Heart right ventricle (tissue), 16 donors: ENCODE results near the gene TRAK1. TPM values are rescaled to one million over a fixed set of nuclear protein-coding genes. Genes with fewer than 3 reads are reported as not detected.

Experiments used
- ATAC-seq, 8 donors: fragments of 200-7000 bp; cut with Tn5 transposase; one replicate each; pipeline ENCODE4 v1.9.1; 2020; ENCODE audit warnings: mild to moderate bottlenecking in 8 of 8, moderate library complexity in 8 of 8, moderate number of reproducible peaks in 1 of 8
- DNase-seq, 2 donors: peaks; one replicate each; pipeline ENCODE4 v3.0.0-alpha.2; 2020
- H3K27ac ChIP-seq, 10 donors: fragments of 200-600 bp; sonication (generic) in 2 of 10; one replicate each; pipeline versions ENCODE4 v1.5.0 to v1.8.0; 2020 to 2022; ENCODE audit warnings: mild to moderate bottlenecking in 3 of 10
- H3K27me3 ChIP-seq, 7 donors: fragments of 200-600 bp; one replicate each; pipeline ENCODE4 v1.8.0; 2021 to 2022; ENCODE audit warnings: mild to moderate bottlenecking in 2 of 7
- H3K36me3 ChIP-seq, 9 donors: fragments of 200-600 bp; sonication (generic) in 1 of 9; one replicate each; pipeline versions ENCODE4 v1.5.0 to v1.8.0; 2020 to 2022; ENCODE audit warnings: mild to moderate bottlenecking in 2 of 9
- H3K4me1 ChIP-seq, 9 donors: fragments of 200-600 bp; sonication (generic) in 1 of 9; one replicate each; pipeline versions ENCODE4 v1.5.0 to v1.8.0; 2020 to 2022; ENCODE audit warnings: mild to moderate bottlenecking in 4 of 9
- H3K4me3 ChIP-seq, 10 donors: fragments of 200-600 bp; sonication (generic) in 2 of 10; one replicate each; pipeline versions ENCODE4 v1.5.0 to v1.8.0; 2020 to 2022; ENCODE audit warnings: mild to moderate bottlenecking in 7 of 10, moderate library complexity in 2 of 10
- H3K9me3 ChIP-seq, 11 donors: fragments of 200-600 bp in 10 of 11; sonication (generic) in 2 of 11; one replicate each; pipeline versions ENCODE4 v1.5.0 to v1.8.0; 2013 to 2022; ENCODE audit warnings: mild to moderate bottlenecking in 2 of 11, control low read depth in 1 of 11, moderate library complexity in 1 of 11
- whole genome bisulfite sequencing, 2 donors: extraction: QIAGEN DNeasy Blood & Tissue Kit; methylation state at CpG; one replicate each; pipeline ENCODE4 v1.1.7; 2013; ENCODE audit warnings: inconsistent platforms in 1 of 2; 5-methylcytosine and 5-hydroxymethylcytosine counted together
- intact Hi-C, 10 donors: fragments of 100-400 bp; cut with DNase I; formaldehyde crosslinking; loops; one replicate each; pipeline versions ENCODE4 v1.11.1 to v1.14.2; 2022
- polyA plus RNA-seq, 2 donors: library from polyadenylated mRNA; stranded (reverse); fragments of 200-250 nt; gene quantifications; one replicate each; pipeline ENCODE4 v1.2.3, GENCODE V29; 2013
- total RNA-seq, 10 donors: library from RNA; stranded (reverse); fragmentation: NEBNext Ultra II Directional in 3 of 10; extraction: Animal tissue kit (Norgen Biotek cat#: 25700) in 3 of 10; gene quantifications; one replicate each; pipeline versions ENCODE4 v1.2.1 to v1.2.4, GENCODE V29; 2021 to 2023
- TF ChIP-seq, protein P1 (sequence below), 9 donors: fragments of 200-600 bp; sonication (generic) in 2 of 9; IDR thresholded peaks; one replicate each; pipeline versions ENCODE4 v1.5.0 to v1.8.0; 2021 to 2022; ENCODE audit warnings: antibody characterized with exemption in 9 of 9, mild to moderate bottlenecking in 5 of 9, moderate library complexity in 1 of 9
- donor health status: Arrhythmogenic right ventricular cardiomyopathy.
- donor health status: ischemic (EF 13 %, LVEDD 7.1; RV severe dilation, severe dysfunction).
- donor health status: healthy with polysubstance abuse.
- donor health status: DM: no; HTN: yes; CAD: no.
- donor health status: DM: no; HTN: no; CAD: no.
- donor health status: ischemic (EF 25% LVEDD 6.9; RV normal size, moderate dysfunction).
- donor health status: ischemic (EF 25% LVEDD 5.7; RV mildly dilated, moderate dysfunction).
- donor health status: healthy.
- donor health status: DM: yes; HTN: yes; CAD: no.
- donor health status: Ischemic cardiomyopathy.
- donor health status: ischemic (EF 35%, LVEDD 5.7; RV mildly dilated, moderate dysfunction).
- donor health status: nonischemic (EF 11% LVEDD 7.7; RV severe dilation, severe dysfunction).
- donor health status: DM: yes; HTN: yes; CAD: no.
- donor health status: PGD.
- donor health status: ischemic (EF 29% LVEDD 5.4; RV normal size, mild dysfunction).
- donor health status: nonischemic (EF 23%, LVEDD 6.1; RV moderate dilation, normal function).

Gene TRAK1
- total and polyA plus RNA-seq, 12 donors = 35.5 to 423 (median 303) TPM

- WGBS, 2 donors = 63 to 66% methylated on average over 5 of the region's 5 CpGs
- no peak for ATAC-seq
- H3K9me3 ChIP-seq = no peaks in the 10 kb centered on the region
- H3K27ac ChIP-seq = no peak overlapping the region
- DNase-seq = no peak
- intact Hi-C loops = no loop called here
- TF ChIP-seq, protein P1, sequence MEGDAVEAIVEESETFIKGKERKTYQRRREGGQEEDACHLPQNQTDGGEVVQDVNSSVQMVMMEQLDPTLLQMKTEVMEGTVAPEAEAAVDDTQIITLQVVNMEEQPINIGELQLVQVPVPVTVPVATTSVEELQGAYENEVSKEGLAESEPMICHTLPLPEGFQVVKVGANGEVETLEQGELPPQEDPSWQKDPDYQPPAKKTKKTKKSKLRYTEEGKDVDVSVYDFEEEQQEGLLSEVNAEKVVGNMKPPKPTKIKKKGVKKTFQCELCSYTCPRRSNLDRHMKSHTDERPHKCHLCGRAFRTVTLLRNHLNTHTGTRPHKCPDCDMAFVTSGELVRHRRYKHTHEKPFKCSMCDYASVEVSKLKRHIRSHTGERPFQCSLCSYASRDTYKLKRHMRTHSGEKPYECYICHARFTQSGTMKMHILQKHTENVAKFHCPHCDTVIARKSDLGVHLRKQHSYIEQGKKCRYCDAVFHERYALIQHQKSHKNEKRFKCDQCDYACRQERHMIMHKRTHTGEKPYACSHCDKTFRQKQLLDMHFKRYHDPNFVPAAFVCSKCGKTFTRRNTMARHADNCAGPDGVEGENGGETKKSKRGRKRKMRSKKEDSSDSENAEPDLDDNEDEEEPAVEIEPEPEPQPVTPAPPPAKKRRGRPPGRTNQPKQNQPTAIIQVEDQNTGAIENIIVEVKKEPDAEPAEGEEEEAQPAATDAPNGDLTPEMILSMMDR (IDR thresholded peaks at IDR 0.05) = no peak
- H3K4me3 ChIP-seq = no peak overlapping the region
- H3K27me3 ChIP-seq = no peaks in the 10 kb centered on the region
- H3K36me3 ChIP-seq = no peaks in the 10 kb centered on the region
- peaks cover 0 to 69% (median 40%) of the 10 kb centered on the region in 9 donors for H3K4me1 ChIP-seq
Observed at GRCh38 chr3:42148086-42148848, 57.1 kb downstream of the TRAK1 start.

GRCh38 chr3:42148982-42149432, 57.9 kb downstream of the TRAK1 start:
- TF ChIP-seq, protein P1 (IDR thresholded peaks at IDR 0.05) = no peak
- Histone ChIP-seq H3K27me3 (no peaks in the 10 kb centered on the region), H3K4me1 (peaks cover 0 to 69% (median 39%) of the 10 kb centered on the region in 9 donors), H3K27ac (no peak overlapping the region), H3K36me3 (no peaks in the 10 kb centered on the region), H3K4me3 (no peak overlapping the region), H3K9me3 (no peaks in the 10 kb centered on the region)
- peak; percentile 67 to 74 for DNase-seq
- 23 to 26% methylated on average over 11 of the region's 11 CpGs for WGBS, 2 donors
- intact Hi-C loops = no loop called here
- peak; percentile 92 to 98 (median 95) for ATAC-seq

DNA sequence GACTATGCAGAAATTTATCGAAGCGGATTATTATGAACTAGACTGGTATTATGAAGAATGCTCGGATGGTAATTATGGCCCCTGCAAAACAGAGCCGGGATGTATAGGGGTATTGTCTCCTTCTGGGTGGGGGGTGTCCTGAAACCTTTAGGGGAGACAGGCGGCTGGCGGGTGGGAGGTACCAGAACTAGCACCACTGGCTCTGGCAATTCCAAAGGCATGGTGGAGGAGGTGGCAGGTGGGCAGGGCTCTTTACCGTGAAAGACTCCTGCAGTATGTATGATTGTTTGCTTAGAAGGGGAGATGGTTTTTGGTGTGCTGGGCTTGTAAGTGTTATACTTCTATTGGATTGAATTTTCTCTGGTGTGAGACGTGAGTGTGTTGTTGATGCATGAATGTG, 58.4 kb downstream of the TRAK1 start:
- no peak for DNase-seq
- Histone ChIP-seq H3K4me1 (peaks cover 0 to 70% (median 40%) of the 10 kb centered on the region in 9 donors), H3K27ac (no peak overlapping the region), H3K27me3 (no peaks in the 10 kb centered on the region), H3K9me3 (no peaks in the 10 kb centered on the region), H3K4me3 (no peak overlapping the region), H3K36me3 (no peaks in the 10 kb centered on the region)
- ATAC-seq = peak in 1 of 8 donors; percentile 21
- 87 to 90% methylated on average over 8 of the region's 8 CpGs for WGBS, 2 donors
- TF ChIP-seq, protein P1 (IDR thresholded peaks at IDR 0.05) = no peak
- intact Hi-C loops = no loop called here

GRCh38 chr3:42149975-42150374, 58.8 kb downstream of the TRAK1 start:
- H3K27me3 ChIP-seq = no peaks in the 10 kb centered on the region
- intact Hi-C loops = loop anchor here in 1 of 10 donors (5.0 kb wide), 1 partner anchor 37 kb away; no protein-coding TSS in a partner anchor
- H3K9me3 ChIP-seq = no peaks in the 10 kb centered on the region
- no peak overlapping the region for H3K27ac ChIP-seq
- no peaks in the 10 kb centered on the region for H3K36me3 ChIP-seq
- H3K4me1 ChIP-seq = peaks cover 0 to 75% (median 40%) of the 10 kb centered on the region in 9 donors
- no peak for DNase-seq
- TF ChIP-seq, protein P1 (IDR thresholded peaks at IDR 0.05) = no peak
- H3K4me3 ChIP-seq = no peak overlapping the region
- ATAC-seq = peak in 4 of 8 donors; percentile 15 to 65 (median 38)
- 71 to 77% methylated on average over 3 of the region's 3 CpGs for WGBS, 2 donors
